NOMO-1 (cell line): ENCODE measurements around the gene TMEM164.
"Not testable (repeated sequence)": the region's sequence is repeated elsewhere in the genome, so short reads cannot be mapped to it uniquely, and the experiment has no call there.

Experiments
- DNase-seq, 2 experiments: peaks; one replicate each; lab custom pipeline; 2025; ENCODE audit not compliant: unreplicated experiment in 2 of 2; lab: John Stamatoyannopoulos, UW

The TMEM164 gene

GRCh38 chrX:110123331-110123782 is 120.4 kb downstream of the TMEM164 start:
- DNase-seq: peak in 1 of 2 experiments; percentile 53

GRCh38 chrX:110125446-110126162 is 122.7 kb downstream of the TMEM164 start:
- no peak for DNase-seq

DNA sequence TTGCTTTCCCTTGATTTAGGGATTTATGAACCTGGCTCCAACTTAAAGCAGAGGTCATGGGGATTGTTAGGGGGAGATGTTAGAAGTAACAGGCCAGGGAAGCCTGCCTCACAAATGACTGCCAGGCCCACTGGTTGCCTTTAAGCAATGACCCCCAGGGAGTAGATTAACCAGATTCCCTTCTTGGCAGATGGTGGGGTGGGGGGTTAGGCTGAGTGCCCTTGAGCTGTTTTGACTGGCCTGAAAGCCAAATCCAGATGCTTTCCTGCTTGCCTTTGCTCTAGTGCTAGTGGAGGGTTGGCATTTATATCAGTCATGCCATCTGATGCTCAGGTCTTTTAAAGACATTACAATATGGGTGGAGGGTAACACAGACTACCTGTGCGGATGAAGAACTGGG is 128.1 kb downstream of the TMEM164 start:
- DNase-seq: no peak

DNA sequence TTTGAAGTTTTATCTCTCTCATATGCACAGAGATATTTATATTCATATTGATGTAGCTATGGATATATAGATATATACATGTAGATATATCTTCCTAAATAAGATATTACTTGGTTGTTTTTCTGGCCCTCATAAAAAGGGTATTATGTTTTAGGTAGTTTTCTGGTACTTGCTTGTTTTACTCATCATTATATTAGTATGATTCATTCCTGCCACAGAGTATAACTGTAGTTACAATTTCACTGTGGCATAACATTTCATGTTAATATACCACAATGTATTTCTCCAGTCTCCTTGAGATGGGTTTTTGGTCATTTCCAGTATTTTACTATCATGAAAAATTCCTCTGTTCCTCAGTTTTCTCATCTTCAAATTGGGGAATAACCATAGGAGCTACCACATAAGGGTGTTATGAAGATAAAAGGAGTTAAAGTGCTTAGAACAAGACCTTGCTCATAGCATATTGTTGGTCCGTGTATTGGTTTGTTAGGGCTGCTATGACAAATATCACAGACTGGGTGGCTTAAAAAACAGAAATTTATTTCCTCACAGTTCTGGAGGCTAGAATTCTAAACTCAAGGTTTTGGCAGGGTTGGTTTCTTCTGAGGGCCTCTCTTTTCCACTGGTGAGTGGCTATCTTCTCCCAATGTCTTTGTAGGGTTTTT is 129.7 kb downstream of the TMEM164 start:
- no peak for DNase-seq

- no peak for DNase-seq
Observed at GRCh38 chrX:110133735-110134370, 130.9 kb downstream of the TMEM164 start.

- DNase-seq: peak; percentile 26 to 58
Observed at GRCh38 chrX:110135618-110136017, 132.7 kb downstream of the TMEM164 start.

- no peak for DNase-seq
Observed at GRCh38 chrX:110136136-110136535, 133.2 kb downstream of the TMEM164 start.

- DNase-seq: no peak
Observed at GRCh38 chrX:110138557-110138956, 135.6 kb downstream of the TMEM164 start.

GRCh38 chrX:110139172-110139571 is 136.3 kb downstream of the TMEM164 start:
- no peak for DNase-seq

DNA sequence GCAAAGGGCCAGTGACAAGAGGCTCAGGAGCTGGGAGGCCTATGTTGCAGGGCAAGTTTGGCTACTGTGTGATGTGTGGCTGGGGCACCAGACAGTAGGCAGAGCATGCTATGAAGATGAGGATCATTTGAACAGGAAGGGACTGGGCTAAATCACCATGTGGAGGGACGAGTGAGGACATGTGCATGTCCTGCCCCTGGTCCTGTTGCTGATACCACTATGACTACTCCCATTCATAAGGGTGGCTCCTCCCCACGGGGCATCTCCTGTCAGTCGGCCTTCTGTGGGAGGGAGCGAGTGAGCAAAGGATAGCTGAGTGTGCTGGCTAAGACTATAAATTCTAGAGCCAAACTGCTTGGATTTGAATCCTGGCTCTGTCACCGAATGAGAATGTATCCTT is 139.2 kb downstream of the TMEM164 start:
- DNase-seq: no peak

GRCh38 chrX:110143454-110144210 is 140.7 kb downstream of the TMEM164 start:
- no peak for DNase-seq

DNA sequence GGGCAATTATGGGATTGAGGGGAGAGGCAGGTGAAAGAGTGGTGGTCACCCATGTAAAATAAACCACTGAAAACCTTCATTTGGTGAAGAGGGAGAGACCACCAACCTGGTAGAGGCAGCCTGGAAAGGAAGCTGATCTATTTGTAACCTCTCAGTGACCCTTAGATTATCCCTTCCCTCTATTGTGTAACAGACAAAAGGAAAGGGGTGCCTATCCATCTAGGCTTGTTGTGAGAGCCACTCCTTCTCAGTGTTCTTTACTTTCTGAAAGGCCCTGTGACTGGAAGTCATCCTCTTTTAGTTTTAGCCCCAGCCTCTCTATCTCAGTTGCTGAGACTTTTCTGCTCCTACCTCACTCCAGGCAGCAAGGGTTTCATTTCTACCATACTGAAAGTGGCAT is 142.4 kb downstream of the TMEM164 start:
- DNase-seq: no peak

DNA sequence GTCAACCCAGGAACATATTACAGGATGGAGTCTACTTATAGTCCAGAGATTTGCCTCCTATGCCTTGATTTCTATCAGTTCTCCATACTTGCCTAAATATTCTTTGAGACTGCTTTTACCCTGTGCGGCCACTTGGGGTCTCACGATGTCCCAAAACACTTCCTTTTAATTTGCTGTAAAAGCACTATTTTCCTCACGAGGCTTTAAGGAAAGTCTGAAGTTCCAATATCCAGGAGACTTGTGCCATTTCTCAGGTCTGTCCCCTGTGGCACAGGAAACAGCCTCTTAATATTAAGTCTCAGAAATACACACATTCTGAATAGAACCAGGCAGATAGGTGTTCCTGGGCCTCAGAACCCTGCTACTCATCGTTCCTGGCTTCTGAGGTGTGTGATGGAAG is 142.9 kb downstream of the TMEM164 start:
- DNase-seq: peak; percentile 16 to 54

- peak; percentile 41 to 55 for DNase-seq
Observed at GRCh38 chrX:110146521-110146920, 143.6 kb downstream of the TMEM164 start.

DNA sequence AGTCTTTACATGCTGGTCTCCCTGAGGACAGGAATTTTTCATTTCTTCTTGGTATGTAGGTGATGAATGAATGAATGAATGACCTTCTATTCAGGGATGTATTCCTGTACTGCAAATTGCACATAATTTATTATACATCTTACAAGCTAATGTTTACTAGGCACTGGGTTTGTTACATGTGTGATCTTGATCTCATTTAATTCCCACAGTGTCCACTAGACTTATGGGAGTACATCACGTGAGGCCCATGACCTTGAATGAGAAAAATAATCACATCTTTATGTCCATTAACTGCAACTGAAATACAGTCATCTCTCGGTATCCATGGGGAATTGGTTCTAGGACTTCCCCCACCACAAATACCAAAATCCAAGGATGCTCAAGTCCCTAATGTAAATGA is 150.3 kb downstream of the TMEM164 start:
- no peak for DNase-seq

DNA sequence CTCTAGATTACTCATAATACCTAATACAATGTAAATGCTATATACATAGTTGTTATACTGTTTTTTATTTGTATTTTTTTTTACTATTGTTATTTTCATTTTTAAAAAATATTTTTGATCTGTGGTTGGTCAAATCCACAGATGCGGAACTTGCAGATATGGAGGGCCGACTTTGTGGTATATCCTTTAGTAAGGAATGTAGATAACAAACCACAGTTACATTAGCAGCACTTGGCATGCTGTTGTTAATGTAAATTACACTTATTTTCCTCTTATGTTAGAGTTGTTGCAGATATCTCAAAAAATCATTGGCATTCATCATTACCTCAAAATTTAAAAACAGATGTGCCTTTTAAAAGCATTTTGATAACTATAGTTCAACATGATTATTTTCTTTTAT is 151.0 kb downstream of the TMEM164 start:
- DNase-seq: no peak

- not testable (repeated sequence) for DNase-seq
Observed at GRCh38 chrX:110154328-110154727, 151.4 kb downstream of the TMEM164 start.

DNA sequence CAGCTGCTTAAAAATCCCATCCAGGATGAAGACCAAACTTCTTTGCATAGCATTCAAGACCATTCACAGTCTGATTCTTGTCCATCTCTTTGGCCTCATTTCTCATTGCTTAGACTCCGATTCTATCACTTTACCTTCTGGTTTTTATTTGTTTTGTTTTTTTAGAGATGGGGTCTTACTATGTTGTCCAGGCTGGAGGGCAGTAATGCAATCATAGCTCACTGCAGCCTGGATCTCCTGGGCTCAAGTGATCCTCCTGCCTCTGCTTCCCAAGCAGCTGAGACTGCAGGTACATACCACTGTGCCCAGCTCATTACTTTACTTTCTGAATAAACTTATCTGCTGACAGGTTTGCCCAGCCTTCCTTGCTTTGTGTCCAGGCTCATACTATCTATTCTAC is 152.8 kb downstream of the TMEM164 start:
- no peak for DNase-seq

- DNase-seq: peak in 1 of 2 experiments; percentile 15
Observed at GRCh38 chrX:110156167-110156754, 153.3 kb downstream of the TMEM164 start.

- DNase-seq: no peak
Observed at GRCh38 chrX:110157444-110157843, 154.5 kb downstream of the TMEM164 start.

DNA sequence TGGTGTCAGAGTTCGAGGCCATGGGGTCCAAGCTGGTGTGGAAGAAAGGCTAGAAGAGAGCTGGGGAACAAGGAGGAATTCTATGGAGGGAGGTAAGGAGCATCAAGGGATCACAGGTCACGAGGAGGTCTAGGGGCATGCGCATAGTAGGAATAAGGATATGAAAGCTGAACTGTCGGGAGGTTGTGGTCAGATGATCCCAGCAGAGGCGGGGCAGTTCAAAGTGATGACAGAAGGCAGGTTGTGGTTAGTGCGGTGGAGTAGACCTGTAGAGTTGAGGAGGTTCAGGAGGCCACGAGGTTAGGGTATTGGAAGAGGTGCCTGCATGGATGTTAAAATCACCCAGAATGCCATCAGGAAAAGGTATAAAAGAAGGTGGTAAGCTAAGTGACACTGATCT is 156.3 kb downstream of the TMEM164 start:
- DNase-seq: peak; percentile 26 to 34
